ENCODE data around the gene GRB10.
A peak's percentile ranks its signal among the peaks of the same experiment; 100 is the strongest.
"Not testable (repeated sequence)": the region's sequence is repeated elsewhere in the genome, so short reads cannot be mapped to it uniquely, and the experiment has no call there.

GRB10 gene

DNA sequence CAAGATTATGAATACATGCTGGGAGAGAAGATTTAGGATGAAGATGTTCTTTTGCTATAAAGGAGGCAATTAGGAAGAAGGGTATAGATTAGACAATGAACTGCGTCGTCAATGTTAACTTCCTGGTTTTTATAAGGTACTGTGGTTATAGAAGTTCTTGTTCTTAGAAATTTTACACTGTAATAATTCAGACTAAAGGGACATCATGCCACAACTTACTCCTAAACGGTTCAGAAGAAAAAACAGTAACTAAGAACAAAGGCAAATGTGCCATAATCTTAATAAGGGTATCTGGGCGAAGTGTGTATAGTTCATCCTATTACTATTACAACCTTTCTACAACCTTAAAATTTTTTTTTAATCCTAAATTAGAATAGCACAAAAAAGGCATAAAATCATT lies 186.2 kb downstream of the GRB10 start:
- DNase-seq: no peak

- peak; percentile 13 for DNase-seq
These were observed 187.1 kb downstream of the GRB10 start for GRCh38 chr7:50595491-50596102.

DNA sequence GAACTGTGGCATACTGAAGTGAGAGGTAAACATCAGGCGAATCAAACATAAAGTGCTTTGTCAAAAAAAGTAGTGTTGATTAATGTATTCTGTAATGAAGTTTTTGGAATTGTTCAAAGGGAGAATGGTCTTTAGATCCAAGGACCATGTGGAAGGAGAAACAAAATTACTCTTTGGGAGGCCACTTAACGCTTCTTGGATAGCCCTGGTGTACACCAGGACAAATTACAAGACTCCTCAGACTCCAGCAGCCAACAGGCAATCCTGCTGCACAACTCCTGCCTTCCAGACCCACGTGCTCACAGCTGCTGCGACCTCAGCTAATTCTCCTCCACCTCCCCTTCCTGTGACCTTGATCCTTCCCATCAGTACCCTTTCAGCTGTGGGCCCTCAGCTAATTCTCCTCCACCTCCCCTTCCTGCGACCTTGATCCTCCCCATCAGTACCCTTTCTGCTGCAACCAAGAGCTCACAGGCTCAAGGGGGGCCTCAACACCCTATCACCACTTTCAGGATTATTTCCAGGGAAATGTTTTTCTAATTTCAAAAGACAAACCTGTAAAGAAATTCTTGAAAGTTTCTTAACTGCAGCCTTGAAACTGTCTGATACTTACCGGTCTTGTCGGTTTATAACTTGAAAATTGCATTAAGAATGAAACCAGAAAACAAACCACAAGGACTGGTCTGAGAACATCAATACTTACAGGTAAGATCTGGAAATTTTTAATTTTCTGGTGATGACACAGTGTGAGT lies 187.8 kb downstream of the GRB10 start:
- DNase-seq: no peak

GRCh38 chr7:50594136-50594535 lies 188.6 kb downstream of the GRB10 start:
- DNase-seq: no peak

- DNase-seq: no peak
These were observed 189.8 kb downstream of the GRB10 start for GRCh38 chr7:50592940-50593339.

DNA sequence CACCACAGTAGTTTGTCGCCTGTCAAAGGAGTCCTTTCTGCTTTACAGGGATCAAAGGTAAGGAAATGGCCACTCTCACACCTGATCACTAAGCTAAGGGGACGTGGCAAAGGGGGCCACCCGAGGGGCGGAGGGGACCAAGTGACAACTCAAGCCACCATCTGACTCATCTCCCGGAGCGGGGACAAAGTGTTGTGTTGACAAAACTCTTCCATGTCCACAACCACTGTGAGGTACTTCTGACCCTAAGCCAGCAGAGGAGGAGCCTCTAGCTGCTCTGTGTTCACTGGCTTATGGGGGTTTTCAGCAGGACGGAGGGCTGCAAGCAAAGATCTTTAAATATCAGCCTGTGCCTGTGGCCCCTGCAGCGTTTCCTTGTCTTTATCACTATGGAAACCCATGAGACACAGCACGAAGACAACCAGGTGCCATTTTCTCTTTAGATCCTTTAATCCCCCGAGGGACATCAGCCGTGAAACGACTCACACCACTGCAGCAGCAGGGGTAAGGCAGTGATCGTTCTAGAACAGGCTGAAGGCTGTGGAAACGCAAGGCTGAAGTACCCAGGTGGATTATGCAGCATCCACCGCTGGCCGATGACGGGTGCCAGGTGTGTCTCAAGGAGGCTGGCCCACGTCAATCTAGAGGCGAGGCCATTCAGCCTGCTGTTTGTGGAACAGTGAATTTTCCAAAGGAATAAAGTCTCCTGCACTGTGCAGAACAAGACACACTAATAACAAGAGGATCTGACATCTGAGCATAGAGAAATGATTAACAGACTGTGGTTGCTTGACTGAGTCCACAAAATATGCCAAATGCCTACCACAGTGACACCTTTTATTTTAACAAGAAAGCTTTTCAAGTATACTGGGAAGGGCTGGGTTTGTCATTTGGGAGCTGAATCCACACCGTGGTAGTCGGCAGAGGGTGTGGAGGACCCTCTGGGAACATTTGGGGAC lies 190.9 kb downstream of the GRB10 start:
- no peak for DNase-seq

GRCh38 chr7:50591098-50591479 lies 191.6 kb downstream of the GRB10 start:
- DNase-seq: no peak

DNA sequence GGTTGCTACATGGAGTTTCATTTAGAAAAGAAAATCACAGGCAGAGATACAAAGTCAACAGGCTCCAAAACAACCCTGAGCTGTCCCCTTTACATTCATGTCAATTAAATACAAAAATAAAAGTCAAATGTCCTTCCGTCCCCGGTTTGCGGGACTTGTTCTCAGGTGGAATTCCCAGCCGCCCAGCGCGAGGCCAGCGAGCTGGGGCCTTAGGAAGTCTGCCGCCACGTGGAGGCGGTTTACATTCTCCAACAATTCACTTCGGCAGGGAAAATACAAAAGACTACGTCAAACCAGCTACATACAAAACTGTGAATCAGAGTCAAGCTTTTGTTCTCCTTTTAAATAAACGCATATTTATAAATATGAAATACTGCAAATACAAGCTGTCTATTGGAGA lies 192.2 kb downstream of the GRB10 start:
- DNase-seq: no peak

- no peak for DNase-seq
These were observed 193.3 kb downstream of the GRB10 start for GRCh38 chr7:50589364-50589763.

DNA sequence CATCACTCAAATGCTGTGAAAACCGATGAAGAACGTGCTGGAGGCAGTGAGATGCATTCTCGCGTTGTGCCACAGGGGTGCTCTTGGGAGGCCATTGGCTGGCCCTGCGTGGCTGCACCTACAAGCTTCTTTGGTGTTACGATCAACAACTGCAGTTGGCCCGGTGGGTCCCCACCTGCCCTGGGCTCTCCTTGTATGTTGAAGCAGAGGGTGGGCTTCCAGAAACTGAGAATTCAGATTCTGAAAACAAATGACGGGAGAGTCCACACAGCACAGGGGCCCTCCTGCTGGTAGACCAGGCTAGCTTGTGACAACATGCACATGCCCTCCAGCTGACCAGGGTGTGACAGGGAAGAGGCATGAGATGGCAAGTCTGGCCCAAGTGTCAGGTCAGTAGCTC lies 193.8 kb downstream of the GRB10 start:
- DNase-seq: no peak

DNA sequence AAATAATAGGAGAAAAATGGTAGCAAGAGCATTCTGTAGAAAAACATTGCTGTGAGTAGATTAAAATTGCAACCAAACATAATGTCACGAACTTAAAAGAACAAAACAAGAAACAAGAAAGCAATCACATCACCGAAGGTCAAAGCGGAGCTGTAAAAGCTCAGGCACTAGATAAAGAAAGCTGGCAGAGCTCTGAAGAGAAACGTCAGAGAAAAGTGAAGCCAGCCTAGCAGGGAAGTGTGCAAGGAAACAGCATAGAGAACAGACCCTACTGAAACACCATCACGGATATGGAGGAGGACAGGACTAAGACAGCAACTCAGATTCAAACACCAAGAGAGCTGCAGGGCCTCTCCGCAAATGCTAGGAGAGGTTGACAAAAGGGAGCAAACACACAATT lies 195.0 kb downstream of the GRB10 start:
- DNase-seq: no peak

- DNase-seq: no peak
These were observed 197.8 kb downstream of the GRB10 start for GRCh38 chr7:50584793-50585408.

- DNase-seq: no peak
These were observed 198.3 kb downstream of the GRB10 start for GRCh38 chr7:50584386-50584785.

GRCh38 chr7:50583295-50583694 lies 199.4 kb downstream of the GRB10 start:
- DNase-seq: not testable (repeated sequence)

- not testable (repeated sequence) for DNase-seq
These were observed 200.4 kb downstream of the GRB10 start for GRCh38 chr7:50582271-50582670.

DNA sequence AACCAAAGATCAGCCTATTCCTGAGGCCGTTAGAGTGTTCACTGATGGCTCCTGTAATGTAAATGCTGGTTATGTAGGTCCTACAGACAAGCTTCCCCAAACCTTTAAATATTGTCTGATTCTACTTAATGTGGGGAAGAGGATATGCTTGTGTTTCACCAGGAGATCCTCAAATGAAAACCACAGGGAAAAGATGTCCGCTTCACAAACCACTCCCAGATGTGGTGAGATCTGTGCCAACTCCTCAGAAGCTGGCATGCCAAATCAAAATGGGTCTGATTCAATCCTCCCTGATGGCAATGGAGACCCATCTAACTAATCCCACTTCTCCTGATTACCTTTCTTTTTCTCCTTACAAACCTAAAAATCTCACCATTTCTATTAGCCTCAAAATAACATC lies 202.0 kb downstream of the GRB10 start:
- not testable (repeated sequence) for DNase-seq

DNA sequence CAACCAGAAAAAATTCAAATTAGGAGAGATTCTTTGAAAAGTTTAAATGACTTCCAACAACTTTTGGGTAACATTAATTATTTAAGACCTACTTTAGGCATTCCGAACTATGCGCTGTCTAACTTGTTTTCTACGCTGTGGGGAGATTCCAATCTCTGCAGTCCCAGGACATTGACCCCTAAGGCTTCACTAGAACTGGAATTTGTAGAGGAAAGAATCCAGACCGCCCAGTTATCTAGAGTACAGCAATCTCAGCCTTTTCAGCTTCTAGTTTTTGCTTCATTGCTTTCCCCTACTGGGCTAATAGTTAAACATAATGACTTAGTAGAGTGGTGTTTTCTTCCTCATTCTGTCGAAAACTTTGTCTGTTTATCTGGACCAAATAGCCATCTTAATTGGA lies 202.6 kb downstream of the GRB10 start:
- no peak for DNase-seq

DNA sequence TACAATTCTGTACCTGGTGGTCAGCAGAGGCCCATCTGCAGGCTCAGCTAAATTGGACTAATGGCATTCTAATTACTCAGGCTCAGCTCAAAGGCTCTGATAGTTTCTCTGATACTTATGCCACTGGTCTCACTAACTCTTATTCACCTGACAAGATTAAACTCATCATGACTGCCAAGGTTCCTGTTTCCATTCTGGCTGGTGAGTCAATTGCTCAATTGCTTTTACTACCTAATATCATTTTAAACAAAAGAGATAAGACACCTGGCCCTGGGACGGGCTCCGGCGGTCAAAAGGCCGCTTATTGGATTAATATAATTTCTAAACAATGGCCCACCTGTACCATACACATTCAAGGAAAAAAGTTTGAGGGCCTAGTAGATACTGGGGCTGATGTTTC lies 204.6 kb downstream of the GRB10 start:
- not testable (repeated sequence) for DNase-seq

DNA sequence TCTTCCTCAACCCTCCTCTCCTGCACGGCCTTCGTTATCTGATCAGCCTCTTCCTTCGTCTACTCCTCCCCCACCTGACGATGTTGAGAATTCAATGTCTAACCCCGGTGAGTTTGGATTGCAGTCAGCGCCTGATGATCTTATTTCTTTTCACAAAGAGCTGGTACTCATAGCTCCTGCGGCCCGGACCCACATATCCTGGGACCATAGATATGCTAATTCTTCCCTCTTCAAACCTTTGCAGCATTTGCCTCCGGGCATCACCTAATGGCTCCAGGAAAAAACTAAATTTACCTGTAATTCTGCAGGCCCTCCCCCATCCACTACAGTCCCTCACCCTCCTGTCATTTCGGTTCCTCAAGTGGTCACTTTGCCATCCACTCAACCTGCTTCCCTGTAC lies 205.1 kb downstream of the GRB10 start:
- no peak for DNase-seq

DNA sequence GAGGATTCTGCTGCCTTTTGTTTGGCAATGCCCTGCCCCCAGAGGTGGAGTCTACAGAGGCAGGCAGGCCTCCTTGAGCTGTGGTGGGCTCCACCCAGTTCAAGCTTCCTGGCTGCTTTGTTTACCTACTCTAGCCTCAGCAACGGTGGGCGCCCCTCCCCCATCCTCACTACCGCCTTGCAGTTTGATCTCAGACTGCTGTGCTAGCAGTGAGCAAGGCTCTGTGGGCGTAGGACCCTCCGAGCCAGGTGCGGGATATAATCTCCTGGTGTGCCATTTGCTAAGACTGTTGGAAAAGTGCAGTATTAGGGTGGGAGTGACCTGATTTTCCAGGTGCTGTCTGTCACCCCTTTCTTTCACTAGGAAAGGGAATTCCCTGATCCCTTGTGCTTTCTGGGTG lies 206.3 kb downstream of the GRB10 start:
- not testable (repeated sequence) for DNase-seq

- no peak for DNase-seq
These were observed 214.9 kb downstream of the GRB10 start for GRCh38 chr7:50567715-50568261.

- DNase-seq: no peak
These were observed 216.7 kb downstream of the GRB10 start for GRCh38 chr7:50565977-50566376.

DNA sequence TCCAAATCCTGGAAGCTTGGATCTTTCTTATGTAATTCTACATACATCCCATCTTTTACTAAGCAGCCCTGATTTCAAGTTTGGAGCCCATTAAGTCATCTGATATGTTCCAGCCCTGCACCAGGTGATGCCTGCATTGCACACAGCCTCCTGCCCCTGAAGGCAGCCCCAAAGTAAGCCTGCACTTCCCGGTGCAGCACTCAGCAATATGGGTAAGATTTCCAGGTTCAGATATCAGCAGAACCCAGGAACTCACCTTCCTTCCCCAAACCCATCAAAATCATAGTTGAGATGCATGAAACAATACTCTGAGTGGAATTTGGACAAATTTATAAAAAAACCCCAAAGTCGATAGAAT lies 217.2 kb downstream of the GRB10 start:
- DNase-seq: no peak

Data from inflammatory macrophage treated with lipopolysaccharide for 4 hours (primary cell).